K562 (cell line): ENCODE results near the gene ZNF860. TPM values are rescaled to one million over a fixed set of nuclear protein-coding genes. Genes with fewer than 3 reads are reported as not detected.

ENCODE experiments used
- ATAC-seq: fragments of 200-7000 bp; cut with Tn5 transposase; 3 replicates; pipeline ENCODE4 v1.9.1; 2020; ENCODE audit warnings: moderate library complexity
- BruUV-seq: library from RNA; stranded (reverse); fragments of 400-500 nt; replicated peaks from 2 replicates; lab custom pipeline; 2021; lab: Mats Ljungman, UMichigan
- CTCF ChIA-PET: fragments of 300-600 bp; formaldehyde crosslinking; extraction: SDS; loops from one replicate; lab custom pipeline; 2021; ENCODE audit warnings: low intra/inter-chr PET ratio; lab: Yijun Ruan, JAX
- POLR2A ChIA-PET: fragments of 300-600, 350-650 bp; sonication (Branson Sonifier 250); formaldehyde crosslinking; extraction: SDS; loops from one replicate; lab custom pipeline; 2021; ENCODE audit warnings: antibody characterized with exemption, inconsistent platforms; lab: Yijun Ruan, JAX
- DNase-seq, 4 experiments: peaks; one replicate each; pipeline versions ENCODE4 v3.0.0 to v3.0.0-alpha.2; 2011 to 2018; ENCODE audit warnings: low spot score in 3 of 4, mixed read lengths in 3 of 4; ENCODE audit errors: extremely low read depth in 1 of 4
- FAIRE-seq: peaks from 2 replicates; lab custom pipeline; 2011; peaks lifted over from hg19 to GRCh38; lab: Jason Lieb, UNC
- H2AFZ ChIP-seq: 2 replicates; pipeline ENCODE4 v1.6.0; 2011; ENCODE audit warnings: low read depth, low read length, control low read depth, inconsistent platforms
- H3K27ac ChIP-seq: fragments of 200-600 bp; 3 replicates; pipeline ENCODE4 v1.8.0; 2011; ENCODE audit warnings: low read depth, mild to moderate bottlenecking, control low read depth, inconsistent platforms, low read length, moderate library complexity, mixed read lengths; ENCODE audit errors: extremely low read depth
- H3K27me3 ChIP-seq, 2 experiments: fragments of 300-600 bp in 1 of 2; 2 replicates in 1 of 2; 3 replicates in 1 of 2; pipeline versions ENCODE4 v1.6.0 to v1.8.0; 2011; ENCODE audit warnings: inconsistent platforms in 2 of 2, low read length in 2 of 2, mild to moderate bottlenecking in 1 of 2, mixed read lengths in 1 of 2, moderate library complexity in 1 of 2; ENCODE audit not compliant: control insufficient read depth in 2 of 2, insufficient read depth in 2 of 2
- H3K36me3 ChIP-seq: fragments of 300-600 bp; 3 replicates; pipeline ENCODE4 v1.8.0; 2011; ENCODE audit warnings: mild to moderate bottlenecking, low read length, inconsistent platforms; ENCODE audit not compliant: control insufficient read depth, insufficient read depth
- H3K4me1 ChIP-seq, 2 experiments: fragments of 200-600 bp in 1 of 2; replicated peaks in 1 of 2; 2 replicates in 1 of 2; 3 replicates in 1 of 2; pipeline versions ENCODE4 v1.5.1 to v1.8.0; 2011; ENCODE audit warnings: inconsistent platforms in 2 of 2, low read length in 2 of 2, mild to moderate bottlenecking in 1 of 2, mixed read lengths in 1 of 2, moderate library complexity in 1 of 2; ENCODE audit not compliant: control insufficient read depth in 2 of 2, insufficient read depth in 2 of 2
- H3K4me2 ChIP-seq: 2 replicates; pipeline ENCODE4 v1.6.1; 2011; ENCODE audit warnings: low read length, control low read depth, inconsistent platforms, mixed read lengths; ENCODE audit not compliant: insufficient read depth
- H3K4me3 ChIP-seq: fragments of 200-600 bp; sonication (generic), shearing (Covaris generic); 2 replicates; pipeline ENCODE4 v1.5.1; 2016; ENCODE audit warnings: control low read depth, inconsistent platforms
- H3K79me2 ChIP-seq: fragments of 200-600 bp; 3 replicates; pipeline ENCODE4 v1.8.0; 2011; ENCODE audit warnings: low read length, inconsistent platforms; ENCODE audit not compliant: control insufficient read depth, insufficient read depth
- H3K9ac ChIP-seq, 2 experiments: 2 replicates each; pipeline versions ENCODE4 v1.6.0 to v1.6.1; 2011; ENCODE audit warnings: low read depth in 2 of 2, low read length in 2 of 2, control low read depth in 1 of 2, inconsistent platforms in 1 of 2, mild to moderate bottlenecking in 1 of 2, mixed read lengths in 1 of 2; ENCODE audit not compliant: insufficient read depth in 1 of 2
- H3K9me1 ChIP-seq: one replicate; pipeline ENCODE4 v1.6.0; 2011; ENCODE audit warnings: inconsistent platforms, mild to moderate bottlenecking, low read length, moderate library complexity; ENCODE audit not compliant: control insufficient read depth, insufficient read depth
- H3K9me3 ChIP-seq: replicated peaks from 2 replicates; pipeline ENCODE4 v1.5.1; 2011; ENCODE audit warnings: low read depth, low read length, inconsistent platforms; ENCODE audit not compliant: control insufficient read depth, insufficient read depth
- H4K20me1 ChIP-seq: replicated peaks from 2 replicates; pipeline ENCODE4 v1.6.1; 2011; ENCODE audit warnings: low read length, inconsistent platforms, mixed read lengths; ENCODE audit not compliant: control insufficient read depth, insufficient read depth
- CAMTA2 ChIP-seq: fragments of 250-450 bp; sonication (Bioruptor Pico); conservative IDR thresholded peaks from 2 replicates; pipeline ENCODE4 v1.5.1; 2022
- CREM ChIP-seq: IDR thresholded peaks from 2 replicates; pipeline ENCODE4 v1.6.1; 2014; ENCODE audit warnings: antibody characterized with exemption, low read depth
- FUS ChIP-seq: fragments of 200-400 bp; formaldehyde crosslinking; optimal IDR thresholded peaks from 2 replicates; pipeline ENCODE3; 2017; ENCODE audit warnings: low read depth, low read length
- POLR2H ChIP-seq: IDR thresholded peaks from 2 replicates; pipeline ENCODE4 v1.6.1; 2016; ENCODE audit warnings: missing genetic modification characterization, low read depth, mild to moderate bottlenecking, control low read depth, missing compliant biosample characterization, moderate library complexity
- RNF2 ChIP-seq: sonication (generic); IDR thresholded peaks from 2 replicates; pipeline ENCODE4 v1.6.1; 2016
- SMARCA5 ChIP-seq: fragments of 450-650 bp; IDR thresholded peaks from 2 replicates; pipeline ENCODE4 v1.6.1; 2016
- THAP12 ChIP-seq: fragments of 250-450 bp; sonication (Bioruptor Pico); IDR thresholded peaks from 2 replicates; pipeline ENCODE4 v1.9.0; 2021; ENCODE audit warnings: mild to moderate bottlenecking, inconsistent platforms
- ZBTB34 ChIP-seq: fragments of 250-450 bp; sonication (Bioruptor Pico); IDR thresholded peaks from 2 replicates; pipeline ENCODE4 v1.8.0; 2021; ENCODE audit warnings: mild to moderate bottlenecking, moderate library complexity
- ZFP30 ChIP-seq: fragments of 250-450 bp; sonication (Bioruptor Pico); IDR thresholded peaks from 2 replicates; pipeline ENCODE4 v1.8.0; 2022; ENCODE audit warnings: moderate library complexity, mild to moderate bottlenecking, inconsistent platforms, borderline replicate concordance
- ZNF12 ChIP-seq: sonication (generic); formaldehyde crosslinking; IDR thresholded peaks from 2 replicates; pipeline ENCODE4 v1.4.0; 2020; ENCODE audit warnings: mild to moderate bottlenecking, missing genetic modification reagents
- ZNF507 ChIP-seq: conservative IDR thresholded peaks from 2 replicates; pipeline ENCODE4 v1.6.1; 2017; ENCODE audit warnings: missing genetic modification characterization, missing compliant biosample characterization
- ZNF511 ChIP-seq: sonication (generic); formaldehyde crosslinking; IDR thresholded peaks from 2 replicates; pipeline ENCODE4 v1.8.0; 2022; ENCODE audit warnings: mild to moderate bottlenecking, missing genetic modification reagents
- WGBS: fragments of 100-300 bp; shearing (Covaris generic); methylation state at CpG from one replicate; pipeline ENCODE4 v1.1.6; 2016; ENCODE audit warnings: low coverage, mixed read lengths; ENCODE audit not compliant: insufficient coverage; ENCODE audit errors: missing lambda C conversion rate; 5-methylcytosine and 5-hydroxymethylcytosine counted together
- in situ Hi-C: fragments of 300-500 bp; cut with MboI; formaldehyde crosslinking; loops from 4 replicates; pipeline ENCODE4 v1.15.0; 2018; ENCODE audit warnings: inconsistent platforms, mixed read lengths
- intact Hi-C: fragments of 100-400 bp; cut with micrococcal nuclease; formaldehyde crosslinking; loops from 2 replicates; pipeline ENCODE4 v1.14.2; 2022
- polyA plus RNA-seq, 8 experiments: library from polyadenylated mRNA; depleted of rRNA in 4 of 8; stranded (reverse) in 5 of 8; unstranded in 3 of 8; fragments of >200 nt; fragmentation: Nextera tagmentation in 2 of 8; fragmentation: Illumina TruSeq in 1 of 8; extraction: Ambion mirVana in 2 of 8; extraction: Trizol in 1 of 8; gene quantifications; 2 replicates each; pipeline versions ENCODE4 v1.2.1 to v1.2.3, GENCODE V29; 2011 to 2014; ENCODE audit warnings: inconsistent platforms in 1 of 8, missing spikeins in 1 of 8
- total RNA-seq, 7 experiments: library from RNA; depleted of rRNA in 6 of 7; stranded (reverse); fragments of >200 nt in 6 of 7; fragmentation: Illumina TruSeq in 2 of 7; extraction: Trizol in 2 of 7; gene quantifications; 2 replicates each; pipeline versions ENCODE4 v1.2.1 to v1.2.3, GENCODE V29; 2011 to 2021; ENCODE audit warnings: low replicate concordance in 1 of 7

The ZNF860 gene
- total and polyA plus RNA-seq, 9 of the 15 experiments (the other 6 are each of a cell fraction or from before 2014, with no cell fraction given): not detected

GRCh38 chr3:31952205-31952604 is 29.3 kb upstream of the ZNF860 start:
- H3K27me3 ChIP-seq: 0 out of 5 replicates have a peak, but pooled peaks cover 3% of the 10 kb centered on the region in 2 experiments
- no peak for TF ChIP-seq SMARCA5
- TF ChIP-seq ZNF507 (tag): no peak
- TF ChIP-seq POLR2H (tag): no peak
- TF ChIP-seq THAP12 (CRISPR knock-in tag): no peak
- TF ChIP-seq ZBTB34: no peak
- no peak for TF ChIP-seq ZNF511
- TF ChIP-seq FUS: no peak
- no peak for TF ChIP-seq CREM
- TF ChIP-seq RNF2: no peak
- TF ChIP-seq ZNF12: no peak
- no peak for TF ChIP-seq ZFP30 (CRISPR knock-in tag)
- TF ChIP-seq CAMTA2 (CRISPR knock-in tag): no peak
- H4K20me1 ChIP-seq: no peaks in the 10 kb centered on the region; the same call in 1 of the 2 replicates
- in situ Hi-C loops: no loop called here
- CTCF ChIA-PET: no interaction called here
- no peaks in the 10 kb centered on the region for H3K4me1 ChIP-seq
- H3K9me3 ChIP-seq: no peaks in the 10 kb centered on the region
- no peak overlapping the region for H3K9ac ChIP-seq
- H2AFZ ChIP-seq: no peak overlapping the region
- BruUV-seq: no TSS peak
- no peak for ATAC-seq
- H3K4me3 ChIP-seq: no peak overlapping the region
- no peaks in the 10 kb centered on the region for H3K9me1 ChIP-seq
- no peak overlapping the region for H3K4me2 ChIP-seq
- H3K79me2 ChIP-seq: no peaks in the 10 kb centered on the region
- 4% methylated on average over 4 of the region's 4 CpGs for WGBS
- POLR2A ChIA-PET: interaction anchor here (1.1 kb wide), 1 partner anchor 11 kb away, joined by 3 read pairs; no protein-coding TSS in a partner anchor
- no peak overlapping the region for H3K27ac ChIP-seq
- intact Hi-C loops: no loop called here
- H3K36me3 ChIP-seq: no peaks in the 10 kb centered on the region
- FAIRE-seq: no peak
- DNase-seq: no peak
